ENCODE measurements around the gene LRP1B. TPM values are rescaled to one million over a fixed set of nuclear protein-coding genes. Genes with fewer than 3 reads are reported as not detected.

Gene LRP1B
- polyA plus RNA-seq, 1 of the 3 experiments (the other 2 are of a cell fraction) = 0.28 TPM

- Histone ChIP-seq H3K9me3 (no peaks in the 10 kb centered on the region), H3K4me2 (no peak overlapping the region), H3K4me1 (ENCODE audit: control insufficient read depth in 1 of 2, insufficient read depth in 2 of 2, low read depth in 1 of 2, low read length in 1 of 2) (peaks cover 0 to 2% of the 10 kb centered on the region in 2 experiments; a peak in 2 of 4 replicates), H3K27me3 (ENCODE audit: insufficient read depth) (no peaks in the 10 kb centered on the region), H2AFZ (ENCODE audit: low read depth) (no peak overlapping the region), H3K4me3 (ENCODE audit: low read depth in 2 of 2, low read length in 1 of 2) (no peak overlapping the region), H3K9me2 (no peaks in the 10 kb centered on the region), H3K36me3 (replicated peaks in 1 of 2; ENCODE audit: control insufficient read depth in 1 of 2, insufficient read depth in 2 of 2, low read length in 1 of 2) (no peaks in the 10 kb centered on the region), H3K9ac (no peak overlapping the region), H3K27ac (ENCODE audit: low read depth in 2 of 2, low read length in 1 of 2) (no peak overlapping the region), H3K79me2 (ENCODE audit: insufficient read depth) (no peaks in the 10 kb centered on the region), H3F3A (replicated peaks; ENCODE audit: insufficient read depth) (no peaks in the 10 kb centered on the region), H4K20me1 (ENCODE audit: insufficient read depth) (no peaks in the 10 kb centered on the region)
- WGBS (ENCODE audit: low lambda C conversion rate) = 72% methylated on average over 1 of the region's 1 CpG
- CTCF ChIA-PET = no interaction called here
- POLR2A ChIA-PET = interaction anchor here (0.6 kb wide), 1 partner anchor 1646 kb away, joined by 3 read pairs; no protein-coding TSS in a partner anchor
- no peak for DNase-seq
- no peak for TF ChIP-seq RCOR1 (IDR thresholded peaks at IDR 0.05; ENCODE audit: low read length)
- TF ChIP-seq MEF2A (IDR thresholded peaks at IDR 0.05; ENCODE audit: borderline replicate concordance, low read depth) = no peak
- TF ChIP-seq IRF3 (IDR thresholded peaks at IDR 0.05; ENCODE audit: low read depth, low read length) = no peak
- TF ChIP-seq FOSL2 (IDR thresholded peaks at IDR 0.05; ENCODE audit: borderline replicate concordance, low read depth) = no peak
- no peak for TF ChIP-seq TAF1 (IDR thresholded peaks at IDR 0.05; ENCODE audit: borderline replicate concordance, low read depth, low read length)
- TF ChIP-seq ELF1 (IDR thresholded peaks at IDR 0.05) = no peak
- no peak for TF ChIP-seq YY1 (IDR thresholded peaks at IDR 0.05; ENCODE audit: low read depth)
- TF ChIP-seq RAD21 (IDR thresholded peaks at IDR 0.05; ENCODE audit: low read length) = no peak
- no peak for TF ChIP-seq SMC3 (IDR thresholded peaks at IDR 0.05; ENCODE audit: low read depth, low read length)
- TF ChIP-seq USF2 (IDR thresholded peaks at IDR 0.05; ENCODE audit: borderline replicate concordance, low read depth, low read length) = no peak
- TF ChIP-seq TCF12 (IDR thresholded peaks at IDR 0.05) = no peak
- TF ChIP-seq RFX5 (IDR thresholded peaks at IDR 0.05; ENCODE audit: low read length) = no peak
- no peak for TF ChIP-seq NFIC (IDR thresholded peaks at IDR 0.05; ENCODE audit: borderline replicate concordance)
- TF ChIP-seq GATA2 (CRISPR knock-in tag; IDR thresholded peaks at IDR 0.05) = no peak
- no peak for TF ChIP-seq SIN3A (IDR thresholded peaks at IDR 0.05; ENCODE audit: borderline replicate concordance, low read depth, low read length)
Observed at GRCh38 chr2:141711627-141712026, 419.2 kb downstream of the LRP1B start.

GRCh38 chr2:141710589-141711239 lies 420.1 kb downstream of the LRP1B start:
- no peaks in the 10 kb centered on the region for H3K36me3 ChIP-seq (replicated peaks in 1 of 2; ENCODE audit: control insufficient read depth in 1 of 2, insufficient read depth in 2 of 2, low read length in 1 of 2)
- POLR2A ChIA-PET = no interaction called here
- no peak overlapping the region for H3K4me2 ChIP-seq
- no peak overlapping the region for H3K27ac ChIP-seq (ENCODE audit: low read depth in 2 of 2, low read length in 1 of 2)
- H3K27me3 ChIP-seq (ENCODE audit: insufficient read depth) = no peaks in the 10 kb centered on the region
- H3F3A ChIP-seq (replicated peaks; ENCODE audit: insufficient read depth) = no peaks in the 10 kb centered on the region
- CTCF ChIA-PET = interaction anchor here (0.6 kb wide), 1 partner anchor 113 kb away, joined by 3 read pairs; no protein-coding TSS in a partner anchor
- 43% methylated on average over 3 of the region's 3 CpGs for WGBS (ENCODE audit: low lambda C conversion rate)
- H3K79me2 ChIP-seq (ENCODE audit: insufficient read depth) = no peaks in the 10 kb centered on the region
- H2AFZ ChIP-seq (ENCODE audit: low read depth) = no peak overlapping the region
- H4K20me1 ChIP-seq (ENCODE audit: insufficient read depth) = no peaks in the 10 kb centered on the region
- H3K4me1 ChIP-seq (ENCODE audit: control insufficient read depth in 1 of 2, insufficient read depth in 2 of 2, low read depth in 1 of 2, low read length in 1 of 2) = peaks cover 0 to 2% of the 10 kb centered on the region in 2 experiments; a peak in 2 of 4 replicates
- H3K9me3 ChIP-seq = no peaks in the 10 kb centered on the region
- no peaks in the 10 kb centered on the region for H3K9me2 ChIP-seq
- DNase-seq = no peak
- no peak overlapping the region for H3K9ac ChIP-seq
- no peak overlapping the region for H3K4me3 ChIP-seq (ENCODE audit: low read depth in 2 of 2, low read length in 1 of 2)
- TF ChIP-seq IRF3 (IDR thresholded peaks at IDR 0.05; ENCODE audit: low read depth, low read length) (no peak), TAF1 (IDR thresholded peaks at IDR 0.05; ENCODE audit: borderline replicate concordance, low read depth, low read length) (no peak), USF1 (IDR thresholded peaks at IDR 0.05; ENCODE audit: borderline replicate concordance, low read depth) (no peak), PBX3 (IDR thresholded peaks at IDR 0.05) (no peak), MAX (IDR thresholded peaks at IDR 0.05; ENCODE audit: low read depth) (no peak), TEAD4 (IDR thresholded peaks at IDR 0.05; ENCODE audit: borderline replicate concordance, insufficient read depth) (no peak), CTCF (IDR thresholded peaks at IDR 0.05) (no peak), NRF1 (IDR thresholded peaks at IDR 0.05; ENCODE audit: low read depth, low read length) (no peak)
